ENCODE measurements around the gene FOXQ1. TPM values are rescaled to one million over a fixed set of nuclear protein-coding genes. Genes with fewer than 3 reads are reported as not detected.
A peak's percentile ranks its signal among the peaks of the same experiment; 100 is the strongest.

The FOXQ1 gene
- total and polyA plus RNA-seq, 2 of the 13 experiments (the other 11 are each of a cell fraction or from before 2014, with no cell fraction given) = 35.2 to 39.8 TPM

- 80% methylated on average over 3 of the region's 3 CpGs for WGBS (ENCODE audit: low lambda C conversion rate)
- ATAC-seq (no peak), DNase-seq (ENCODE audit: low spot score) (no peak), FAIRE-seq (no peak)
- in situ Hi-C loops (cut with HindIII; ENCODE audit: extremely low pct_ligation_motif_present, low pct_unique_long_range_greater_than_20kb) = loop anchor here (5.0 kb wide), 3 partner anchors 46 to 354 kb away; partner anchors contain the start of gene FOXQ1
- CTCF ChIA-PET (ENCODE audit: low intra/inter-chr PET ratio, low total read pairs) = no interaction called here
- POLR2A ChIA-PET = interaction anchor here (0.9 to 10.7 kb wide), 18 partner anchors 10 to 431 kb away, joined by 3 to 900 read pairs (median 24); partner anchors contain the start of gene FOXQ1
- Histone ChIP-seq H3K36me3 (replicated peaks in 1 of 2; ENCODE audit: control insufficient read depth in 1 of 2, insufficient read depth in 2 of 2, low read length in 2 of 2) (no peaks in the 10 kb centered on the region), H2AFZ (ENCODE audit: low read length) (no peak overlapping the region), H3K9ac (ENCODE audit: insufficient read depth, low read depth, low read length) (peak overlapping the region; percentile 91), H4K20me1 (ENCODE audit: insufficient read depth, low read length) (no peaks in the 10 kb centered on the region), H3K4me2 (ENCODE audit: low read depth, low read length) (peak overlapping the region; percentile 91), H3K9me3 (ENCODE audit: low read length) (no peaks in the 10 kb centered on the region), H3K4me1 (ENCODE audit: insufficient read depth, low read length) (peaks cover 95% of the 10 kb centered on the region), H3K4me3 (replicated peaks in 1 of 3; ENCODE audit: insufficient read depth in 1 of 3, low read depth in 2 of 3, low read length in 3 of 3) (peak overlapping the region in 1 of 3 experiments; percentile 59; a peak in 1 of 6 replicates), H3K27me3 (ENCODE audit: control insufficient read depth in 1 of 2, insufficient read depth in 2 of 2, low read length in 2 of 2) (no peaks in the 10 kb centered on the region), H3K27ac (ENCODE audit: extremely low read length, insufficient read depth, low read length) (peak overlapping the region; percentile 98), H3K79me2 (ENCODE audit: insufficient read depth, low read length) (no peaks in the 10 kb centered on the region)
- intact Hi-C loops (cut with micrococcal nuclease; ENCODE audit: unreplicated experiment) = loop anchor here (1.0 kb wide), 2 partner anchors 45 to 211 kb away; no protein-coding TSS in a partner anchor
- no TSS peak for BruUV-seq (replicated peaks)
- TF ChIP-seq ZNF572 (CRISPR knock-in tag; IDR thresholded peaks at IDR 0.05) (no peak), FOXO1 (CRISPR knock-in tag; IDR thresholded peaks at IDR 0.05) (no peak), GABPB1 (CRISPR knock-in tag; IDR thresholded peaks at IDR 0.05) (0 out of 2 replicates have a peak, but pooled peaks have one; percentile 7), KLF16 (CRISPR knock-in tag; IDR thresholded peaks at IDR 0.05) (no peak), BRCA1 (CRISPR knock-in tag; IDR thresholded peaks at IDR 0.05) (no peak), EHMT2 (IDR thresholded peaks at IDR 0.05; ENCODE audit: borderline replicate concordance, low read depth, low read length) (0 out of 2 replicates have a peak, but pooled peaks have one; percentile 34), ZNF335 (CRISPR knock-in tag; IDR thresholded peaks at IDR 0.05) (no peak), CREBL2 (CRISPR knock-in tag; IDR thresholded peaks at IDR 0.05; ENCODE audit: borderline replicate concordance) (no peak), ZNF770 (CRISPR knock-in tag; IDR thresholded peaks at IDR 0.05) (peak; percentile 92), SRF (IDR thresholded peaks at IDR 0.05; ENCODE audit: low read depth, low read length) (no peak), FOXO4 (CRISPR knock-in tag; conservative IDR thresholded peaks at IDR 0.05) (0 out of 2 replicates have a peak, but pooled peaks have one; percentile 44), HNF4G (IDR thresholded peaks at IDR 0.05; ENCODE audit: borderline replicate concordance, low read depth, low read length) (no peak), HNF4G (CRISPR knock-in tag; IDR thresholded peaks at IDR 0.05; ENCODE audit: borderline replicate concordance, low read depth) (no peak), ZNF792 (CRISPR knock-in tag; IDR thresholded peaks at IDR 0.05) (no peak), ZNF552 (CRISPR knock-in tag; IDR thresholded peaks at IDR 0.05; ENCODE audit: borderline replicate concordance) (no peak), ZNF607 (CRISPR knock-in tag; IDR thresholded peaks at IDR 0.05; ENCODE audit: borderline replicate concordance) (no peak), ZNF430 (CRISPR knock-in tag; IDR thresholded peaks at IDR 0.05) (no peak), ZBTB20 (CRISPR knock-in tag; IDR thresholded peaks at IDR 0.05; ENCODE audit: borderline replicate concordance, low read depth) (no peak)
Measured at GRCh38 chr6:1266686-1267056, 45.2 kb upstream of the FOXQ1 start.
